B cell (primary cell): ENCODE measurements around the gene NOTUM.

Experiments
- EZH2 ChIP-seq: IDR thresholded peaks from 2 replicates; pipeline ENCODE4 v1.6.1; 2012; ENCODE audit warnings: borderline replicate concordance, low read depth, mild to moderate bottlenecking, moderate library complexity, low read length; ENCODE audit not compliant: insufficient read depth, poor library complexity, severe bottlenecking
- TF ChIP-seq, protein P1 (sequence below): fragments of 200-600 bp; IDR thresholded peaks from one replicate; pipeline ENCODE4 v1.8.0; 2022; ENCODE audit warnings: antibody characterized with exemption, mild to moderate bottlenecking

- TF ChIP-seq, protein P1, sequence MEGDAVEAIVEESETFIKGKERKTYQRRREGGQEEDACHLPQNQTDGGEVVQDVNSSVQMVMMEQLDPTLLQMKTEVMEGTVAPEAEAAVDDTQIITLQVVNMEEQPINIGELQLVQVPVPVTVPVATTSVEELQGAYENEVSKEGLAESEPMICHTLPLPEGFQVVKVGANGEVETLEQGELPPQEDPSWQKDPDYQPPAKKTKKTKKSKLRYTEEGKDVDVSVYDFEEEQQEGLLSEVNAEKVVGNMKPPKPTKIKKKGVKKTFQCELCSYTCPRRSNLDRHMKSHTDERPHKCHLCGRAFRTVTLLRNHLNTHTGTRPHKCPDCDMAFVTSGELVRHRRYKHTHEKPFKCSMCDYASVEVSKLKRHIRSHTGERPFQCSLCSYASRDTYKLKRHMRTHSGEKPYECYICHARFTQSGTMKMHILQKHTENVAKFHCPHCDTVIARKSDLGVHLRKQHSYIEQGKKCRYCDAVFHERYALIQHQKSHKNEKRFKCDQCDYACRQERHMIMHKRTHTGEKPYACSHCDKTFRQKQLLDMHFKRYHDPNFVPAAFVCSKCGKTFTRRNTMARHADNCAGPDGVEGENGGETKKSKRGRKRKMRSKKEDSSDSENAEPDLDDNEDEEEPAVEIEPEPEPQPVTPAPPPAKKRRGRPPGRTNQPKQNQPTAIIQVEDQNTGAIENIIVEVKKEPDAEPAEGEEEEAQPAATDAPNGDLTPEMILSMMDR: no peak
- TF ChIP-seq EZH2: no peak
Observed at GRCh38 chr17:81980122-81980521, 19.1 kb upstream of the NOTUM start.
